ENCODE measurements around the gene PLXNB3.

The PLXNB3 gene

DNA sequence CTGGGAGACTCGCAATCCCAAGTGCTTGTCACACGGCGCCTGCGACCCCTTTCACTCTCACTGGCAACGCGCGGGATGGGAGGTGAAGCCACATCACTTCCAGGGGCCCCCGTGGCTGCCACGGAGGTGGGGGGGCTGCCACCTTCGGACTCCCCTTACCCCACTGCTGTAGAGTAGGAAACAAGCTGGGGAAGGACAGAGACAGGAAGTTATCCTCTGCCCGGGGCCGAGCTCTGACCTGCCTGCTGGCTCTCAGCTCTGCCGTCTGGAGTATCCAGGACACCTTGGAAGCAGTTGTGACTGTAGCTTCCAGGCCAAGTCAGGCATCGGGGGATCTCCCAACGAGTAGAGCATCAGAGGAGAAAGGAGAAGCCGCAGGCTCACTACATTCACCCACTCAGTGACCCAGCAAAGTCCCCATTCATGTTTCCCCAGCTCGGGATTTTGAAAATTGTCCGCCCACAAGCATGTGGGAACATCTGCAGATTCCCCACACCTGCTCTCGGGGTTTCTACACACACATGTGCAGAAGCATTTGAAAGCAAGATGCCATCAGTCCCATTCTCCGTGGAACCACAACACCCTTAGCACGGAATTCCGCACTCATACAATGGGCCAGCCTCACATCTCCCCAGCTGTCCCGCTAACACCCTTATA is 55.5 kb downstream of the PLXNB3 start:
- peak; percentile 62 for DNase-seq

DNA sequence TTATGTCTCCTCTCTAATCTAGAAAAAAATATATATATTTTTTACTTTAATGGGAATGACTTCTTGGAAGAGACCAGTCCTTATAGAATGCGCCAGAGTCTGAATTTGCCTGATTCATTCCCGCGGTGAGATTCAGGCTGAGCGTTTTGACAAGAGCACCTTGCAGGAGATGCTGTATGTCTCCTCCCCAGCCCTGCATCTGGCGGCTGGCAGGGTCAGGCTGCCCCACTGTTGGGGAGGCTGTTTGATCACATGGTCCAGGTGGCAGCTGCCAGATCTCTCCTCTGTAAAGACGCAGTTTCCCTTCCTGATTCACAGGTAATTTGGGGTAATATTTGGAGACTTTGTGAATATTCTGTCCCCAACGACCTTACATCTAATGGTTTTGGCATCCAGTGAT is 56.6 kb downstream of the PLXNB3 start:
- peak; percentile 62 for DNase-seq

DNA sequence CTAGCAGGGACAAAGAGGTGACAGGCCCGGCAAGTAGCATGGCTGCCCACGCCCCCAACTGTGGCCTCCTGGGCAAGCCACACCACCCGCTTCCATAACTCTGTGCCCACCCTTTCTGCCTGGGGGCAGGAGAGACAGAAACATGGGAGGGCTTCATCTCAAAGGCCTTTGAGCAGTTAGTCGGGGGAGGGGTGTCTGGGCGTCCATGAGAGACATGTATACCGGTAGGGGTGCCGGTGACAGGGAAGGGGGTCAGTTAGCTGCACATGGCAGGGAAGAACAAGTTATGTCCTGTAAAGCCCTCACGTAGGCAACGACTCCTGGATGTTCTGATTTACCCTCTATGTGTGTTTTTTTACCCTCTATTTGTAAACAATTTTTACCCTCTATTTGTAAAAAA is 57.0 kb downstream of the PLXNB3 start:
- DNase-seq = peak; percentile 47

DNA sequence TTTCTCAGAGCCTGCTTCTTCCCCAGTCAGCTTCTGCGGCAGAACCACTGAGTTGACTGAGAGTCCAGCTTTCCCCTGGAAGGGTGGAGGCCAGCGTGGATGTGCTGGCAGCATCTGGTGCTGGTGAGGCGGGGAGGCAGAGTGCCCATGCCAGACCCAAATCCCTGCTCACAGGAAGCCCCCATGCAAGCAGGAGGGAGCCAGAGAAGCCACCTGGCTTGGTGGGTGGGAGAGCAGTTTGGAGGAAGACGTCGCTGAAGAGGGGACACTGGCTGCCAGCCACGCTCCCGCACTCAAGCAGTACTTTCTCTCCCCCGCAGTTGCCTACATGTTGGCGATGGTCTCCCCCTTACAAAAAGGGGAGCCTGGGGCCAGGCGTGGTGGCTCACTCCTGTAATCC is 60.3 kb downstream of the PLXNB3 start:
- no peak for DNase-seq

DNA sequence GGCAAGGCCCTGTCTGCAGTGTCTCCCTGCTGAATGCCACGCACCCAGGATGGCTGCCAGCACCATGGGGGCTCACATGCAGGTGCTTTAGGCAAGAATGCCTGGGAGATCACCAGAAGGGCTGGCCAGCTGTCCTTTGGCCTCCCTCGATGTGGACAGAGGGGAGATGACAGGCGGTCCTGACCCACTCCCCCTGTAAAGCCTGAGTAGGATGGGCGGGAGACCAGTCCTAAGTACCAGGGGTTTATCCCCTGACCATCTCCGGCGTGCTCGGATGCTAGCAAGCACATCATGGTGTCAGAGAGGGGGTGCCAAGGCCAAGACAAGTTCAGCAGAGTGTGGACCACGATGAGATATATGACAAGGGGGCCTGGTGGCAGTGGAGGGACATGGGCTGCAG is 61.0 kb downstream of the PLXNB3 start:
- no peak for DNase-seq

Data from NCI-H69 (cell line).